DMS53 treated with DMSO at 0.1 percent for 48 hours (cell line): ENCODE data around the gene CDH13.

Experiments used
- DNase-seq: peaks from one replicate; lab custom pipeline; 2025; ENCODE audit not compliant: unreplicated experiment; lab: John Stamatoyannopoulos, UW

Gene CDH13

DNA sequence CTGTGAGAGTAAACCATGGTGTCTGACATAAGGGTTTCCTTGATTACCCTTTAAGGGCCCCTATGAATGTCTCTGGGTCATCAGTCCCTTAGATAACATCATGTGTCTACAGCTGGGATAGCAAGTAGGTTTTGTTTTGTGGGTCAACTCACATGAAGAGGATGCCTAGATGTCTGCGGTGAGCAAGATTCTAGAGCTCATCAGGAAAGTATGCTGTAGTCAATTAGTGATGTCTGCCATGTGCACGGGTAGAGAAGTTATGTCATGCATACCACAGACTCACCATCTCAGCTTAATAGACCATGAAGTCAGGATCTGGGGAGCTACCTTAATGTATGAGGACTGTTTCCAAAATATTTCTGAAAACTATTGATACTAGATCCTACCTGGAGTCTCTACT is 57.5 kb downstream of the CDH13 start:
- DNase-seq = no peak

DNA sequence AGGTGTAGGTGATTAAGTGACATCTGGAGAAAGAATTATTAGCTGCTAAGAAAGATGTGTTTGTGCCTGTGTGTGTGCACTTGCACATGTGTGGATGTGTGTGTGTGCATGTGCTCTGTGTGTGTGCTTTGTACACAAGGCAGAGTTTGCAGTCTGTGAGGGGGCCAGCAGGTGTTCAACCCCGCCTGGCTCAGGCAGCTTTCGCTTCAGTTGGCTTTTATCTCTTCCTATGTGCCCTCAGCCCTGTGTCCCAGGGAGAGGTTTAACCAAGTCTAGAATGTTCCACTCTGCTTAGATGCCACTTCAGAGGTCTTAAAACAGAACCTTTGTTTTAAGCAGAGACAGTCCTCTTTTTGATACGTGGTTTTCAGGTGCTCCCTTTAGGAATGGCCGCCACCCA is 58.8 kb downstream of the CDH13 start:
- DNase-seq = no peak

GRCh38 chr16:82694239-82694874 is 67.6 kb downstream of the CDH13 start:
- no peak for DNase-seq

GRCh38 chr16:82695806-82696205 is 69.0 kb downstream of the CDH13 start:
- no peak for DNase-seq

GRCh38 chr16:82699260-82699659 is 72.5 kb downstream of the CDH13 start:
- DNase-seq = no peak

DNA sequence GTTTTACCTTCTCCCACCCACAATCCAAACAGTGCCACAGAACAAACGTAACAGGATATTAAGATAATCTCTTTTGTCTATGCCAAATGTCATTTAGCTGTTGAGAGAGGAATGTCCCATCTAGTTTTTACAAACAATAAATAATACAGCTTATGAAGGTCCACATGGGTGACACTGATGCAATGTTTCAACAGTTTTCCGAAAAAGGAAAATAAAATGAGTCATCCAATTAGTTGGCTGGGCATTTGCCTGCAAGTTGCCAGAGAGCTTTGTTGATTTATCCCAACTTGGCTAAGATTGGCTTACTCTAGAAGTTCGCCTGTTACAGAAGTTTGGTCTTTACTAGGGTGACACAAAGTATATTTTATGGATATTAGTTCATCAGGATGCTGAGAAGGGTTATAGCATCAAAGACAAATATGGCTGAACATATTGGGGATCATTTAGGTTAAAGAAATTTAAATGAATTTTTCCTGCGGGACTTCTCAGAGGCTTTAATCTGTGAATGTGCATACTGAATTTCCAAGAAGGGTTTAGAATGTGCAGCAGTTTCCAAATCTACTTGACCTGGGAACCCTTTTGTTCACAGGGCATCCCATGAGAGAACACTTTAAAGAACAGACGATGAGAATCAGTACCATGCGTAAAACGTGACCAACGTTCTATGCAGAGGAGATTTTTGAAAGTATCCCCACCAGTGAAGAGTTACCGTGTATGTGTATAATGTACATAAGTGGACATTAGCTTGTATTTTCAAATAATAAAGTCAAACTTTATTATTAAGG is 73.1 kb downstream of the CDH13 start:
- no peak for DNase-seq

DNA sequence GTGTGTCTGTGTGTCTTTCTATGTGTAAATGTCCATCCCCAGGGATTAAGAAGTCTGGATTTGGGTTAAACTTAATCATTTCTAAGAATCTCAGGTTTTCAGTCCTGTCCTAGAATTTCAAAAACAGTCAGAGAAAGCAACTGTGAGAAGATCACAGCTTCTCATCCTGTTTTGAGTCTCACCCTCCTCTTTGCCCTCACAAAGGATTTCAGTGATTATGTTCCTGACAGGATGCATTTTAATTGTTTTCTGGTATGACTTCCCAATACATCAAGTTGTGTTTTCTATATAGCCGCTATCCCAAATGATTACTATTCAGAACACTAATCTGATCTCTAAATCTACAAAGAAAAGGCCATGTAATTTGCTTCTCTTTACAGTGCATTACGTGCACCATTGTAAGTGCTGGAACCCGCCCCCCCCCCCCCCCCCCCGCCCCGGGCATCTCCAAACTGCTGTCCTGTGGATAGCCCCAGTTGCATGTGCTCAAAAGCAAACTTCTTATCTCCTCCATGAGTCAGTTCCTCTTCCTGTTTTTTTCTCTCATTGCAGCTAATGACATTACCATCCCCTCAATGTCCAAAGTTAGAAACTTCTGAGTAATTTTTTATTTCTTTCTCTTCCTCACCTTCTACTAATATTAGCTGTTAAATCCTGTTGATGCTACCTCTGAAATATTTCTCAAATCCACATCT is 73.9 kb downstream of the CDH13 start:
- DNase-seq = no peak

GRCh38 chr16:82701442-82701955 is 74.7 kb downstream of the CDH13 start:
- DNase-seq = no peak

GRCh38 chr16:82703161-82703560 is 76.4 kb downstream of the CDH13 start:
- no peak for DNase-seq

- DNase-seq = no peak
Observed at GRCh38 chr16:82703871-82704768, 77.4 kb downstream of the CDH13 start.

GRCh38 chr16:82709987-82710386 is 83.2 kb downstream of the CDH13 start:
- no peak for DNase-seq

DNA sequence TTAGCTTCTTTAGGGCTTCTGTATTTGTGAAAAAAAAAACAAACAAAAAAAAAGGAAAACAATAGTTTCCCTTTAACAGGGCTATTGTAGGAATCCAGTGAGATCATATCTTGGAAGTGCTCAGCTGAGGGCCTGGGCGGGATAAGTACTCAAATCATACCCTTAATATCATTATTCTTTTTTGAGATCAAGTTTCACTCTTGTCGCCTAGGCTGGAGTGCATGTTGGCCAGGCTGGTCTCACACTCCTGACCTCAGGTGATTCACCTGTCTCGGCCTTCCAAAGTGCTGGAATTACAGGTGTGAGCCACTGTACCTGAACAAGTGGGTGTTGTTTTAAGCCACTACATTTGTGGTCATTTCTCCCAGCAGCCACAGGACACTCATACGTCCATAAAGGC is 87.0 kb downstream of the CDH13 start:
- no peak for DNase-seq

GRCh38 chr16:82715160-82715559 is 88.4 kb downstream of the CDH13 start:
- no peak for DNase-seq

- DNase-seq = no peak
Observed at GRCh38 chr16:82715833-82716232, 89.1 kb downstream of the CDH13 start.

GRCh38 chr16:82716361-82716855 is 89.6 kb downstream of the CDH13 start:
- DNase-seq = no peak

GRCh38 chr16:82720414-82720813 is 93.6 kb downstream of the CDH13 start:
- no peak for DNase-seq

- DNase-seq = no peak
Observed at GRCh38 chr16:82726306-82726705, 99.5 kb downstream of the CDH13 start.

GRCh38 chr16:82728901-82729300 is 102.1 kb downstream of the CDH13 start:
- DNase-seq = no peak

- no peak for DNase-seq
Observed at GRCh38 chr16:82730901-82731300, 104.1 kb downstream of the CDH13 start.

DNA sequence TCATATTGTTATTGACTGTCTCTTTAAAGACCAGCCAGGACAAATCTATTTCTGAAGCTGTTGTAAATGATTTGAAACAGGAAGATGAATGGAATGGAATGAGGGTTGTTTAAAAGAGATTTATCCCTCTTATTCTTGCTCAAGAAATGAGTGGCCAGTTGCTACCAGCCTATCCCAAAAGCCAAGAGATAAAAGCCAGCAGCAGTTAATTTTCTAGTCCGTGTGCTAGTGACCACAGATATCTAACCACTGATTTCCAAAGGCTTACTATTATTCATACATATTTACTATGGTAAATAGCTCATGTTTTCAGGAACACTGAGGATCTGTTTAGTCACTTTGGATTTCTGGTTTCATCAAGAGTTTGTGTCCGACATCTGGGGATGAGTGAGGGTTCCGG is 105.7 kb downstream of the CDH13 start:
- no peak for DNase-seq

DNA sequence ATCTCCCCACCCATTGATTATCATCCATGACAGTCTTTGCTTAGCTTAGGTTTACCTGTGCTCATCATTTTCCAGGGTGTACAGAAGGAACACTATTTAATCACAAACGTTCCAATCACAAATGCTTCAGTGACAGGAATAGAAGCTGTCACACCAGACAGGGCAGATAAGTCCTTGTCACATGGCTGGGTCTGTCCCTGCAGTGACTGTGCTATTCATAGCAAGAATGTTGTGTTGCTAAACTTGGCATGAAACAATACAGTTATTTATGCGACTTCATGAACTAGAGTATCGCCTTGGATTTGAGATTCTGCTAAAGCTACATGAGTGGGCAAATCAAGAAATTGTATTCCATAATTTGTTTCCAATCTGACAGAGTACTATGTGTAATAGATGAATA is 108.4 kb downstream of the CDH13 start:
- no peak for DNase-seq
